Type B pancreatic cell (in vitro differentiated cells): ENCODE data around the gene CPEB3. TPM values are rescaled to one million over a fixed set of nuclear protein-coding genes. Genes with fewer than 3 reads are reported as not detected.

Experiments
- DNase-seq: peaks from one replicate; pipeline ENCODE4 v3.0.0; 2021; ENCODE audit warnings: mixed read lengths; ENCODE audit not compliant: unreplicated experiment; ENCODE audit errors: extremely low spot score
- H3K27ac Mint-ChIP-seq: 2 replicates; pipeline ENCODE4 v1.8.0; 2021; ENCODE audit warnings: mild to moderate bottlenecking, mixed read lengths
- H3K27me3 Mint-ChIP-seq: 2 replicates; pipeline ENCODE4 v1.8.0; 2021; ENCODE audit warnings: mixed read lengths
- H3K36me3 Mint-ChIP-seq: 2 replicates; pipeline ENCODE4 v1.8.0; 2021; ENCODE audit warnings: mixed read lengths
- H3K4me1 Mint-ChIP-seq: one replicate; pipeline ENCODE4 v1.8.0; 2021; ENCODE audit warnings: mixed read lengths; ENCODE audit not compliant: unreplicated experiment
- H3K4me3 Mint-ChIP-seq: 2 replicates; pipeline ENCODE4 v1.8.0; 2021; ENCODE audit warnings: mild to moderate bottlenecking, mixed read lengths
- H3K9me3 Mint-ChIP-seq: 2 replicates; pipeline ENCODE4 v1.8.0; 2021; ENCODE audit warnings: mixed read lengths
- CTCF ChIP-seq: fragments of 200-600 bp; sonication (generic); conservative IDR thresholded peaks from 2 replicates; pipeline ENCODE4 v1.5.0; 2021; ENCODE audit warnings: antibody characterized with exemption, mild to moderate bottlenecking
- total RNA-seq: library from RNA; stranded (reverse); gene quantifications from 2 replicates; pipeline ENCODE4 v1.2.1, GENCODE V29; 2021; ENCODE audit warnings: low replicate concordance

The CPEB3 gene
- total RNA-seq, 1 donor from 2014 or later: 2.3 TPM

GRCh38 chr10:92175164-92175563 is 115.7 kb downstream of the CPEB3 start:
- Mint-ChIP-seq H3K4me3 (no peak overlapping the region), H3K4me1 (no peaks in the 10 kb centered on the region), H3K27ac (no peak overlapping the region), H3K27me3 (no peaks in the 10 kb centered on the region), H3K36me3 (no peaks in the 10 kb centered on the region), H3K9me3 (peaks cover 7% of the 10 kb centered on the region)
- no peak for DNase-seq
- TF ChIP-seq CTCF: no peak

GRCh38 chr10:92173996-92174395 is 116.9 kb downstream of the CPEB3 start:
- Mint-ChIP-seq H3K4me3 (no peak overlapping the region), H3K27me3 (no peaks in the 10 kb centered on the region), H3K27ac (no peak overlapping the region), H3K36me3 (peaks cover 4% of the 10 kb centered on the region), H3K4me1 (no peaks in the 10 kb centered on the region), H3K9me3 (peaks cover 14% of the 10 kb centered on the region)
- no peak for TF ChIP-seq CTCF
- no peak for DNase-seq

GRCh38 chr10:92164036-92164696 is 126.7 kb downstream of the CPEB3 start:
- no peaks in the 10 kb centered on the region for H3K9me3 Mint-ChIP-seq
- peaks cover 4% of the 10 kb centered on the region for H3K36me3 Mint-ChIP-seq
- no peak for TF ChIP-seq CTCF
- H3K4me3 Mint-ChIP-seq: no peak overlapping the region
- DNase-seq: no peak
- no peaks in the 10 kb centered on the region for H3K4me1 Mint-ChIP-seq
- H3K27me3 Mint-ChIP-seq: no peaks in the 10 kb centered on the region
- H3K27ac Mint-ChIP-seq: no peak overlapping the region

- H3K9me3 Mint-ChIP-seq: no peaks in the 10 kb centered on the region
- no peak for DNase-seq
- no peak for TF ChIP-seq CTCF
- no peaks in the 10 kb centered on the region for H3K4me1 Mint-ChIP-seq
- no peak overlapping the region for H3K4me3 Mint-ChIP-seq
- no peak overlapping the region for H3K27ac Mint-ChIP-seq
- H3K36me3 Mint-ChIP-seq: peaks cover 4% of the 10 kb centered on the region
- H3K27me3 Mint-ChIP-seq: no peaks in the 10 kb centered on the region
These were observed 128.3 kb downstream of the CPEB3 start for GRCh38 chr10:92162541-92162940.

GRCh38 chr10:92156874-92157773 is 133.8 kb downstream of the CPEB3 start:
- Mint-ChIP-seq H3K27ac (no peak overlapping the region), H3K27me3 (no peaks in the 10 kb centered on the region), H3K4me3 (no peak overlapping the region), H3K4me1 (no peaks in the 10 kb centered on the region), H3K9me3 (no peaks in the 10 kb centered on the region), H3K36me3 (no peaks in the 10 kb centered on the region)
- no peak for TF ChIP-seq CTCF
- no peak for DNase-seq
